H1 (cell line): ENCODE results near the gene ZDHHC1. TPM values are rescaled to one million over a fixed set of nuclear protein-coding genes. Genes with fewer than 3 reads are reported as not detected.

ENCODE experiments used
- CTCF ChIA-PET: fragments of 300-600 bp; sonication (Branson Sonifier 250); formaldehyde crosslinking; loops from one replicate; lab custom pipeline; 2021; ENCODE audit not compliant: partially characterized antibody; lab: Charles Lee
- POLR2A ChIA-PET: fragments of 300-600 bp; sonication (Branson Sonifier 250); formaldehyde crosslinking; loops from one replicate; lab custom pipeline; 2021; ENCODE audit warnings: inconsistent platforms; ENCODE audit not compliant: partially characterized antibody; lab: Charles Lee
- DNase-seq, 2 experiments: peaks; one replicate each; pipeline versions ENCODE4 v3.0.0 to v3.0.0-alpha.2; 2010 to 2022; ENCODE audit warnings: low spot score in 2 of 2, low read depth in 1 of 2, mixed read lengths in 1 of 2
- FAIRE-seq: peaks from 2 replicates; lab custom pipeline; 2011; peaks lifted over from hg19 to GRCh38; lab: Jason Lieb, UNC
- H2AFZ ChIP-seq: 2 replicates; pipeline ENCODE4 v1.8.1; 2012; ENCODE audit warnings: low read length, inconsistent platforms
- H2AK5ac ChIP-seq: 2 replicates; pipeline ENCODE4 v1.6.1; 2013; ENCODE audit warnings: low read depth, low read length
- H2BK120ac ChIP-seq: replicated peaks from 2 replicates; pipeline ENCODE3; 2013; ENCODE audit warnings: low read depth, low read length, inconsistent platforms
- H2BK12ac ChIP-seq: 2 replicates; pipeline ENCODE4 v1.6.1; 2013; ENCODE audit warnings: low read depth, low read length
- H2BK15ac ChIP-seq: 2 replicates; pipeline ENCODE4 v1.6.1; 2013; ENCODE audit warnings: low read length
- H2BK20ac ChIP-seq: 2 replicates; pipeline ENCODE4 v1.6.1; 2013; ENCODE audit warnings: low read length
- H2BK5ac ChIP-seq: 2 replicates; pipeline ENCODE4 v1.6.1; 2013; ENCODE audit warnings: low read depth, low read length
- H3K14ac ChIP-seq: 2 replicates; pipeline ENCODE4 v1.6.1; 2013; ENCODE audit warnings: inconsistent platforms; ENCODE audit not compliant: insufficient read length
- H3K18ac ChIP-seq: 2 replicates; pipeline ENCODE4 v1.6.1; 2013; ENCODE audit warnings: low read length; ENCODE audit errors: extremely low read depth
- H3K23ac ChIP-seq: 2 replicates; pipeline ENCODE4 v1.6.1; 2013; ENCODE audit warnings: inconsistent platforms; ENCODE audit not compliant: insufficient read length
- H3K23me2 ChIP-seq: 2 replicates; pipeline ENCODE4 v1.6.1; 2013; ENCODE audit warnings: low read depth, low read length
- H3K27ac ChIP-seq: 2 replicates; pipeline ENCODE4 v1.6.1; 2011; ENCODE audit warnings: low read depth, low read length, inconsistent platforms
- H3K27me3 ChIP-seq, 4 experiments: replicated peaks in 1 of 4; 1 replicate in 1 of 4; 2 replicates in 3 of 4; pipeline versions ENCODE4 v1.6.1 to v1.8.1; 2011 to 2013; ENCODE audit warnings: low read length in 3 of 4, mild to moderate bottlenecking in 3 of 4, inconsistent platforms in 2 of 4, mixed read lengths in 2 of 4, moderate library complexity in 1 of 4; ENCODE audit not compliant: control insufficient read depth in 3 of 4, insufficient read depth in 3 of 4; ENCODE audit errors: extremely low read depth in 1 of 4
- H3K36me3 ChIP-seq, 4 experiments: 2 replicates each; pipeline versions ENCODE4 v1.6.1 to v1.8.1; 2011 to 2013; ENCODE audit warnings: mild to moderate bottlenecking in 4 of 4, low read length in 3 of 4, moderate library complexity in 2 of 4, control low read depth in 1 of 4, inconsistent platforms in 1 of 4; ENCODE audit not compliant: insufficient read depth in 4 of 4, control insufficient read depth in 2 of 4
- H3K4ac ChIP-seq: replicated peaks from 2 replicates; pipeline ENCODE3; 2013; ENCODE audit warnings: low read length, low read depth, mixed read lengths, inconsistent platforms; ENCODE audit not compliant: insufficient read length
- H3K4me1 ChIP-seq, 4 experiments: replicated peaks in 1 of 4; 1 replicate in 1 of 4; 2 replicates in 3 of 4; pipeline versions ENCODE4 v1.6.1 to v1.8.1; 2011 to 2013; ENCODE audit warnings: low read length in 3 of 4, inconsistent platforms in 2 of 4, mixed read lengths in 1 of 4; ENCODE audit not compliant: insufficient read depth in 4 of 4, control insufficient read depth in 3 of 4
- H3K4me2 ChIP-seq, 2 experiments: 2 replicates each; pipeline versions ENCODE4 v1.6.1 to v1.8.1; 2011 to 2013; ENCODE audit warnings: low read depth in 2 of 2, low read length in 2 of 2, control low read depth in 1 of 2, inconsistent platforms in 1 of 2, mild to moderate bottlenecking in 1 of 2; ENCODE audit not compliant: insufficient read depth in 1 of 2
- H3K4me3 ChIP-seq, 4 experiments: fragments of 200-600, 300-600 bp in 1 of 4; sonication (generic), shearing (Covaris generic), sonication (Bioruptor Twin) in 1 of 4; 2 replicates each; pipeline versions ENCODE4 v1.5.1 to v1.8.1; 2011 to 2016; ENCODE audit warnings: low read length in 4 of 4, low read depth in 3 of 4, control low read depth in 2 of 4, inconsistent platforms in 2 of 4, mild to moderate bottlenecking in 2 of 4, mixed read lengths in 1 of 4, moderate library complexity in 1 of 4; ENCODE audit not compliant: insufficient read depth in 2 of 4; ENCODE audit errors: extremely low read depth in 1 of 4
- H3K56ac ChIP-seq: replicated peaks from 2 replicates; pipeline ENCODE3; 2013; ENCODE audit warnings: low read depth, mild to moderate bottlenecking, mixed read lengths, low read length, inconsistent platforms; ENCODE audit not compliant: insufficient read length
- H3K79me1 ChIP-seq: 2 replicates; pipeline ENCODE4 v1.6.1; 2013; ENCODE audit warnings: low read depth, low read length, control low read depth
- H3K79me2 ChIP-seq, 2 experiments: 2 replicates each; pipeline versions ENCODE4 v1.6.1 to v1.8.1; 2012 to 2013; ENCODE audit warnings: low read length in 2 of 2, mild to moderate bottlenecking in 2 of 2, inconsistent platforms in 1 of 2; ENCODE audit not compliant: insufficient read depth in 2 of 2, control insufficient read depth in 1 of 2
- H3K9ac ChIP-seq, 4 experiments: replicated peaks in 1 of 4; 1 replicate in 1 of 4; 2 replicates in 3 of 4; pipeline versions ENCODE4 v1.6.1 to v1.8.1; 2011 to 2013; ENCODE audit warnings: low read depth in 3 of 4, low read length in 3 of 4, control low read depth in 2 of 4, mild to moderate bottlenecking in 2 of 4, moderate library complexity in 2 of 4, inconsistent platforms in 1 of 4; ENCODE audit errors: extremely low read depth in 1 of 4
- H3K9me3 ChIP-seq, 2 experiments: 2 replicates each; pipeline versions ENCODE4 v1.6.1 to v1.8.1; 2012 to 2013; ENCODE audit warnings: mild to moderate bottlenecking in 2 of 2, moderate library complexity in 2 of 2, control low read depth in 1 of 2, inconsistent platforms in 1 of 2, low read depth in 1 of 2, low read length in 1 of 2, mixed read lengths in 1 of 2; ENCODE audit not compliant: insufficient read depth in 2 of 2
- H4K20me1 ChIP-seq, 2 experiments: replicated peaks in 1 of 2; 2 replicates each; pipeline versions ENCODE3 to v1.8.1; 2011 to 2013; ENCODE audit warnings: inconsistent platforms in 2 of 2, low read length in 2 of 2, mild to moderate bottlenecking in 1 of 2; ENCODE audit not compliant: insufficient read depth in 2 of 2, control insufficient read depth in 1 of 2
- H4K5ac ChIP-seq: 2 replicates; pipeline ENCODE4 v1.6.1; 2013; ENCODE audit warnings: low read length, low read depth, mixed read lengths, inconsistent platforms; ENCODE audit not compliant: insufficient read length
- H4K8ac ChIP-seq: 2 replicates; pipeline ENCODE4 v1.8.0; 2013; ENCODE audit warnings: mild to moderate bottlenecking, moderate library complexity, low read length, inconsistent platforms; ENCODE audit not compliant: insufficient read depth; ENCODE audit errors: extremely low read depth
- H4K91ac ChIP-seq: replicated peaks from 2 replicates; pipeline ENCODE3; 2013; ENCODE audit warnings: low read length, mixed read lengths, inconsistent platforms; ENCODE audit not compliant: insufficient read length
- CBX8 ChIP-seq: fragments of 300-800, 300-1000 bp; sonication (generic); IDR thresholded peaks from 2 replicates; pipeline ENCODE4 v1.7.1; 2016; ENCODE audit warnings: low read depth, low read length, borderline replicate concordance
- EGR1 ChIP-seq: IDR thresholded peaks from 2 replicates; pipeline ENCODE4 v1.6.1; 2011; ENCODE audit warnings: low read depth, low read length, borderline replicate concordance
- EP300 ChIP-seq, 2 experiments: IDR thresholded peaks; 1 replicate in 1 of 2; 2 replicates in 1 of 2; pipeline ENCODE4 v1.6.1; 2011 to 2012; ENCODE audit warnings: low read depth in 2 of 2, low read length in 2 of 2, mild to moderate bottlenecking in 2 of 2, borderline replicate concordance in 1 of 2, inconsistent platforms in 1 of 2, moderate library complexity in 1 of 2
- FOSL1 ChIP-seq: IDR thresholded peaks from 2 replicates; pipeline ENCODE4 v1.6.1; 2011; ENCODE audit warnings: mild to moderate bottlenecking, low read depth, low read length, moderate library complexity; ENCODE audit not compliant: insufficient read depth
- JUN ChIP-seq: IDR thresholded peaks from 2 replicates; pipeline ENCODE4 v1.6.1; 2011; ENCODE audit warnings: low read depth, mild to moderate bottlenecking, improper control_type of control experiment, low read length
- MAFK ChIP-seq: IDR thresholded peaks from 2 replicates; pipeline ENCODE4 v1.6.1; 2012; ENCODE audit warnings: low read depth, mild to moderate bottlenecking, improper control_type of control experiment, low read length
- NANOG ChIP-seq: IDR thresholded peaks from 2 replicates; pipeline ENCODE4 v1.6.1; 2011; ENCODE audit warnings: low read length, low read depth, mild to moderate bottlenecking, inconsistent platforms; ENCODE audit not compliant: insufficient read depth, poor library complexity, severe bottlenecking
- PHF8 ChIP-seq: fragments of 200-600 bp; sonication (generic); conservative IDR thresholded peaks from 2 replicates; pipeline ENCODE4 v1.7.1; 2012; ENCODE audit warnings: low read depth, mild to moderate bottlenecking, inconsistent platforms, low read length, moderate library complexity
- SP4 ChIP-seq: IDR thresholded peaks from 2 replicates; pipeline ENCODE4 v1.6.1; 2012; ENCODE audit warnings: low read length, inconsistent platforms
- YY1 ChIP-seq: IDR thresholded peaks from 2 replicates; pipeline ENCODE4 v1.6.1; 2011; ENCODE audit warnings: low read depth, mild to moderate bottlenecking, low read length
- polyA plus RNA-seq, 7 experiments: library from polyadenylated mRNA; depleted of rRNA in 3 of 7; stranded (reverse) in 5 of 7; unstranded in 2 of 7; fragments of >200 nt in 5 of 7; fragments of 200-250 nt in 2 of 7; gene quantifications; 1 replicate in 5 of 7; 2 replicates in 1 of 7; 4 replicates in 1 of 7; pipeline versions ENCODE4 v1.2.1 to v1.2.3, GENCODE V29; 2011 to 2013; ENCODE audit warnings: missing spikeins in 2 of 7, mixed read lengths in 2 of 7
- total RNA-seq: library from RNA; stranded (reverse); fragmentation: NEBNext Ultra II Directional; extraction: Animal tissue kit (Norgen Biotek cat#: 25700); gene quantifications from 2 replicates; pipeline ENCODE4 v1.2.1, GENCODE V29; 2021
- TF ChIP-seq, protein P1 (sequence below): IDR thresholded peaks from 2 replicates; pipeline ENCODE4 v1.6.1; 2012; ENCODE audit warnings: inconsistent platforms
- TF ChIP-seq, protein P2 (sequence below): IDR thresholded peaks from 2 replicates; pipeline ENCODE4 v1.6.1; 2011; ENCODE audit warnings: low read length, improper control_type of control experiment

Gene ZDHHC1
- total and polyA plus RNA-seq, 2 of the 8 experiments (the other 6 are each of a cell fraction or from before 2014, with no cell fraction given): 3.1 to 4.9 TPM

DNA sequence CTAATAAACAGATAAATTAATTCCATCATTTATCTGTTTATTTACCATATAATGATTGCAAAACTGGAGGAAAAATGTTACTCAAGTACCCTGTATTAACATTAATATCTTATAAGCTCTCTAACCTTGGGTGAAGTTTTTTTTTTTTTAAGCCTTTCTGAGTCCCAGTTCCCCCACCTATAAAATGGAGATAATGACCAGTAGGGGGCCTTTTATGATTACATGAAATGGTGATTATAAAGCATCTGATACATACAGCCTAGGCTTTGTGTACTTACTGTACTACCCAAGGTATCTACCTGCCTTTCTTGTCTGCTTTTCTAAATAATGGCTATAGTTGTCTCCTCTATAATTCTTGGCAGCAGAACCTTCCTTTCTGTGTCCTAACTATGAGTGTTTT is 67.1 kb downstream of the ZDHHC1 start:
- Histone ChIP-seq H3K27ac (no peak overlapping the region), H2BK5ac (no peak overlapping the region), H3K4me3 (no peak overlapping the region), H3K9ac (no peak overlapping the region), H2AK5ac (no peak overlapping the region), H2BK120ac (no peak overlapping the region), H3K27me3 (0 out of 7 replicates have a peak, but pooled peaks cover 0 to 2% (median 0%) of the 10 kb centered on the region in 4 experiments), H4K5ac (no peak overlapping the region), H3K56ac (no peak overlapping the region), H2BK12ac (no peak overlapping the region), H3K4me1 (no peaks in the 10 kb centered on the region), H3K4ac (no peak overlapping the region), H3K9me3 (no peaks in the 10 kb centered on the region), H3K14ac (no peak overlapping the region), H2BK15ac (no peak overlapping the region), H4K20me1 (no peaks in the 10 kb centered on the region), H3K4me2 (no peak overlapping the region), H3K23ac (no peak overlapping the region), H3K79me1 (no peaks in the 10 kb centered on the region), H2BK20ac (no peak overlapping the region), H4K91ac (no peak overlapping the region), H3K79me2 (no peaks in the 10 kb centered on the region), H2AFZ (no peak overlapping the region), H3K36me3 (no peaks in the 10 kb centered on the region), H4K8ac (no peak overlapping the region), H3K18ac (no peak overlapping the region), H3K23me2 (no peaks in the 10 kb centered on the region)
- DNase-seq (no peak), FAIRE-seq (no peak)
- TF ChIP-seq EGR1 (no peak), SP4 (no peak), PHF8 (no peak), CBX8 (no peak), JUN (no peak), MAFK (no peak), FOSL1 (no peak), EP300 (IDR thresholded peaks at IDR 0.05; ENCODE audit: borderline replicate concordance in 1 of 2, low read depth in 2 of 2, low read length in 2 of 2) (no peak), NANOG (no peak), YY1 (no peak)
- TF ChIP-seq, protein P1, sequence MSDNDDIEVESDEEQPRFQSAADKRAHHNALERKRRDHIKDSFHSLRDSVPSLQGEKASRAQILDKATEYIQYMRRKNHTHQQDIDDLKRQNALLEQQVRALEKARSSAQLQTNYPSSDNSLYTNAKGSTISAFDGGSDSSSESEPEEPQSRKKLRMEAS: no peak
- TF ChIP-seq, protein P2, sequence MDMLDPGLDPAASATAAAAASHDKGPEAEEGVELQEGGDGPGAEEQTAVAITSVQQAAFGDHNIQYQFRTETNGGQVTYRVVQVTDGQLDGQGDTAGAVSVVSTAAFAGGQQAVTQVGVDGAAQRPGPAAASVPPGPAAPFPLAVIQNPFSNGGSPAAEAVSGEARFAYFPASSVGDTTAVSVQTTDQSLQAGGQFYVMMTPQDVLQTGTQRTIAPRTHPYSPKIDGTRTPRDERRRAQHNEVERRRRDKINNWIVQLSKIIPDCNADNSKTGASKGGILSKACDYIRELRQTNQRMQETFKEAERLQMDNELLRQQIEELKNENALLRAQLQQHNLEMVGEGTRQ: no peak
- POLR2A ChIA-PET: interaction anchor here (1.0 kb wide), 1 partner anchor 98 kb away, joined by 3 read pairs; no protein-coding TSS in a partner anchor
- CTCF ChIA-PET: interaction anchor here (0.6 to 2.5 kb wide), 13 partner anchors 10 to 830 kb away, joined by 3 to 9 read pairs (median 3); no protein-coding TSS in a partner anchor
